ENCODE data around the gene SPDEF.

- TF ChIP-seq CTCF (optimal IDR thresholded peaks at IDR 0.05 in 1 of 3, IDR thresholded peaks at IDR 0.05 in 1 of 3, conservative IDR thresholded peaks at IDR 0.05 in 1 of 3; ENCODE audit: extremely low read depth in 1 of 3, insufficient read depth in 2 of 3, low read length in 3 of 3) (no peak), EZH2 (IDR thresholded peaks at IDR 0.05; ENCODE audit: low read length) (no peak)
These were observed 16.9 kb downstream of the SPDEF start for GRCh38 chr6:34539181-34539580.
